PC-9 (cell line): ENCODE data around the gene C14orf132.

ENCODE experiments used
- EZH2 ChIP-seq: fragments of 200-600 bp; sonication (generic); IDR thresholded peaks from 2 replicates; pipeline ENCODE4 v1.8.0; 2017; ENCODE audit warnings: antibody characterized with exemption, low read depth
- TF ChIP-seq, protein P1 (sequence below): fragments of 200-600 bp; sonication (generic); conservative IDR thresholded peaks from 2 replicates; pipeline ENCODE4 v1.6.1; 2017; ENCODE audit warnings: mixed run types, antibody characterized with exemption, mild to moderate bottlenecking, moderate library complexity

DNA sequence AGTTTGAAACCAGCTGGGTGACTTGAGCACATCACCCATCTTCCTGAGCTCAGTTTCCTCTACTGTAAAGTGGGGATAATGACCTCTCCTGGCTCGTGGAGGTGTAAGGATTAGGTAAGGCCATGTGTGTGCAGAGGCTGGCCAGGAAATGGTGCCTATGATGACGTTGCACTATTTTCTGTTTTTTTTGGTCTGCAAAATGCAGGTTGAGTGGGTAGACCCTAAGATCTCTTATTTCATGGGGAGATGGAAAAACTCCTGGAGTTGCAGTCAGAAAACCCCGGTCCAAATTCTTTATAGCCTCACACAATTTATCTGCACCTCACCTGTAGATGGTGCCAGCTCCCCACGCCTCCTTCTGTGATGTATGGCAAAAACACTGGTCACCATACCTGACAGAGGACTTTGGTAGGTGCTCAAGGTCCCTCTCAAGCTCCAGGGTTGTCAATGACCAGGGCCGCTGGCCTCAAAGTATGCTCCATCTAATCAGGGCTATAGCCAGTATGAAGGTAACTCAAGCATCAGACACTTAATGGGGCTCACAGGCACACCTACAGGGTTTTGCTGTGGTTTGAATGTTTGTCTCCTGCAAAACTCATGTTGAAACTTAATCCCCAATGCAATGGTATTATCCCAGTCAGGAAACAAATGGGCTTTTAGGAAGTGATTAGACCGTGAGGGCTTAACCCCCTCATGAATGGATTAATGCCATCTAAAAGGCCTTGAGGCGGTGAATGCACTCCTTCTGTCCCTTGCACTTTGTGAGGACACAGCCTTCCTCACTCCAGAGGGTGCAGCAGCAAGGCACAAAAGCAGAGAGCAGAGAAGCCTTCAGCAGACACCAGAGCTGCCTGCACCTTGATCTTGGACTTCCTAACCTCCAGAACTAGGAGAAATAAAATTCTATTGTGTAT is 17.6 kb downstream of the C14orf132 start:
- TF ChIP-seq, protein P1, sequence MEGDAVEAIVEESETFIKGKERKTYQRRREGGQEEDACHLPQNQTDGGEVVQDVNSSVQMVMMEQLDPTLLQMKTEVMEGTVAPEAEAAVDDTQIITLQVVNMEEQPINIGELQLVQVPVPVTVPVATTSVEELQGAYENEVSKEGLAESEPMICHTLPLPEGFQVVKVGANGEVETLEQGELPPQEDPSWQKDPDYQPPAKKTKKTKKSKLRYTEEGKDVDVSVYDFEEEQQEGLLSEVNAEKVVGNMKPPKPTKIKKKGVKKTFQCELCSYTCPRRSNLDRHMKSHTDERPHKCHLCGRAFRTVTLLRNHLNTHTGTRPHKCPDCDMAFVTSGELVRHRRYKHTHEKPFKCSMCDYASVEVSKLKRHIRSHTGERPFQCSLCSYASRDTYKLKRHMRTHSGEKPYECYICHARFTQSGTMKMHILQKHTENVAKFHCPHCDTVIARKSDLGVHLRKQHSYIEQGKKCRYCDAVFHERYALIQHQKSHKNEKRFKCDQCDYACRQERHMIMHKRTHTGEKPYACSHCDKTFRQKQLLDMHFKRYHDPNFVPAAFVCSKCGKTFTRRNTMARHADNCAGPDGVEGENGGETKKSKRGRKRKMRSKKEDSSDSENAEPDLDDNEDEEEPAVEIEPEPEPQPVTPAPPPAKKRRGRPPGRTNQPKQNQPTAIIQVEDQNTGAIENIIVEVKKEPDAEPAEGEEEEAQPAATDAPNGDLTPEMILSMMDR: peak; percentile 68
- TF ChIP-seq EZH2: no peak
